Stimulated activated CD8-positive, alpha-beta memory T cell treated with anti-CD3 and anti-CD28 coated beads, Interleukin-15, amount 100 ng/mL, for 4 hours (primary cell): ENCODE results near the gene CRMP1.
"Not testable (repeated sequence)": the region's sequence is repeated elsewhere in the genome, so short reads cannot be mapped to it uniquely, and the experiment has no call there.

Source experiments
- DNase-seq, 2 donors: peaks; one replicate each; pipeline ENCODE4 v3.0.0-alpha.2; 2020; ENCODE audit warnings: low read depth in 2 of 2

CRMP1 gene

GRCh38 chr4:5823542-5824211 lies 69.2 kb downstream of the CRMP1 start:
- no peak for DNase-seq

GRCh38 chr4:5822619-5823018 lies 70.3 kb downstream of the CRMP1 start:
- no peak for DNase-seq

GRCh38 chr4:5821665-5822358 lies 71.1 kb downstream of the CRMP1 start:
- DNase-seq: no peak

GRCh38 chr4:5816851-5817375 lies 76.0 kb downstream of the CRMP1 start:
- no peak for DNase-seq

- no peak for DNase-seq
Observed at GRCh38 chr4:5816101-5816500, 76.8 kb downstream of the CRMP1 start.

- no peak for DNase-seq
Observed at GRCh38 chr4:5815641-5816040, 77.2 kb downstream of the CRMP1 start.

- DNase-seq: no peak
Observed at GRCh38 chr4:5814421-5814820, 78.5 kb downstream of the CRMP1 start.

- DNase-seq: no peak
Observed at GRCh38 chr4:5813882-5814255, 79.0 kb downstream of the CRMP1 start.

GRCh38 chr4:5812506-5813229 lies 80.2 kb downstream of the CRMP1 start:
- DNase-seq: no peak

GRCh38 chr4:5812057-5812456 lies 80.8 kb downstream of the CRMP1 start:
- DNase-seq: not testable (repeated sequence)

- DNase-seq: no peak
Observed at GRCh38 chr4:5810770-5811430, 82.0 kb downstream of the CRMP1 start.

- no peak for DNase-seq
Observed at GRCh38 chr4:5810151-5810550, 82.7 kb downstream of the CRMP1 start.

GRCh38 chr4:5809216-5809776 lies 83.6 kb downstream of the CRMP1 start:
- DNase-seq: no peak

- no peak for DNase-seq
Observed at GRCh38 chr4:5808081-5808741, 84.7 kb downstream of the CRMP1 start.

- DNase-seq: no peak
Observed at GRCh38 chr4:5805270-5805669, 87.6 kb downstream of the CRMP1 start.

GRCh38 chr4:5804656-5805055 lies 88.2 kb downstream of the CRMP1 start:
- no peak for DNase-seq

GRCh38 chr4:5802565-5802964 lies 90.3 kb downstream of the CRMP1 start:
- no peak for DNase-seq

- no peak for DNase-seq
Observed at GRCh38 chr4:5801696-5802095, 91.2 kb downstream of the CRMP1 start.

GRCh38 chr4:5800496-5800895 lies 92.4 kb downstream of the CRMP1 start:
- no peak for DNase-seq

- DNase-seq: no peak
Observed at GRCh38 chr4:5799406-5799805, 93.5 kb downstream of the CRMP1 start.

- DNase-seq: no peak
Observed at GRCh38 chr4:5798946-5799345, 93.9 kb downstream of the CRMP1 start.
